Iris pigment epithelial cell (primary cell): ENCODE measurements around the gene TMEM184B.
"Not testable (repeated sequence)": the region's sequence is repeated elsewhere in the genome, so short reads cannot be mapped to it uniquely, and the experiment has no call there.

Experiments used
- DNase-seq: peaks from one replicate; pipeline ENCODE4 v3.0.0-alpha.2; 2011; ENCODE audit warnings: low read depth

TMEM184B gene

DNA sequence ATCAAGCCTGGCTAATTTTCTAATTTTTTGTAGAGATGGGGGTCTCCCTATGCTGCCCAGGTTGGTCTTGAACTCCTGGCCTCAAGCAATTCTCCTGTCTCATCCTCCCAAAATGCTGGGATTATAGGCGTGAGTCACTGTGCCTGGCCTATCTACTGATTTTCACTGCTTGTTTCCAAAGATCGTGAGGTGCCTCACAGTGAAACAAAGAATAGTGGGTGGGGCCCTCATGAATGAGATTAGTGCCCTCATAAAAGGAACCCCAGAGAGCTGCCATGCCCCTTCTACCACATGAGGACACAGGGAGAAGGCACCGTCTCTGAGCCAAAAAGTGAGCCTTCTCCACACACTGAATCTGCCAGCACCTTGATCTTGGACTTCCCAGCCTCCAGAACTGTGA is 23.5 kb downstream of the TMEM184B start:
- no peak for DNase-seq

DNA sequence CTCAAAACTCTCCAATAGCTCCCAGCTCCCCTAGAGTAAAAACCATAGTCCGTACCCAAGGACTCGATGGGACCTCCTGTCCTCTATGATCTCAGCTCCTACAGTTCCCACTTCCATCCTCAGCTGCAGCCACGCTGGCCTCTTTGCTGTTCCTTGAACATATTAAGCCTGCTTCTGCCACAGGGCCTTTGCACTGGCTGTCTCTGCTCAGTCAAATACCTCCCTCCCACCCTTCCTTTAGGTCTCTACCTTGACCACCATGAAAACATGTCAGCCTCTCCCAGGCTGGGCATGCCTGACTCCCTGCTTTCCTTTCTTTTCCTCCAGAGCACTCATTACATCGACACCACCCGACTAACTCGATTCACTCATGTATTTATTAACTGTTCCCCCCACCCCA is 24.5 kb downstream of the TMEM184B start:
- DNase-seq = no peak

DNA sequence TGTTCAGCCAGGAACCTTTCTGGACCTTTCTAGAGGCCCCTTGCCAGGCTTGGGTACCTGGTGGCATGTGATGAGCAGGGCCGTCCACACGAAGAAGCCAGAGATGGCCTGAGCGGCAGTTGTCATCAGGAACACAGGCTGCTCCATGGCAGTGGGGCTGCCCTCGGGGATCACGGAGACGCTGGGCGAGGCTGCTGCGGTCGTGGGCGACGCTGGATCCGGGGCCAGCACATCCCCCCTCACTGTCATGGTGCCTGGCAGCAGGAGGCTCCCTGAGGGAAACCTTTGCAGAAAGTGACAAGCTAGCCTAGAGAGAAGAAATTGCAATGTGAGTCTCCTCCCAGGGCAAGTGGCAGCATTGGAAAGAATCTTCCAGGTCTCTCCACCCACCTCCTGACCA is 25.1 kb downstream of the TMEM184B start:
- DNase-seq = no peak

DNA sequence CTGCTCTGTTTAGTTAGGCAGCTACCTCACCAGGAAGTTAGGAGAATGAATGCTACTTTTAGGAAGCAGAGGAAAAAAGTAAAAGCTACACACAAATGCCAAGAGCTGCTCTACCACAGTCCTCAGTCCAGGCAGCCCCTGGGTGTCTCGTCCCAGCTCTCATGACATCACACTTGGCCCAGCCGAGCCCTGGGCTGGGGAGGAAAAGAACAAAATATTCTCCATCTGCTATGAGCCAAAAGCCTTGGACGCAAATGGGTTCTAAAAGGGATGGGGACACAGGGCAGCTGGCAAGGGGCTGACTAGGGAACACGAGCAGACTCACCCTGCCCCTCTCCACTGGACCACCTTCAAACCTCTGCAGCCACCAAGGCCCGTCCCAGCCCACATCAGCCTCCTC is 26.1 kb downstream of the TMEM184B start:
- no peak for DNase-seq

DNA sequence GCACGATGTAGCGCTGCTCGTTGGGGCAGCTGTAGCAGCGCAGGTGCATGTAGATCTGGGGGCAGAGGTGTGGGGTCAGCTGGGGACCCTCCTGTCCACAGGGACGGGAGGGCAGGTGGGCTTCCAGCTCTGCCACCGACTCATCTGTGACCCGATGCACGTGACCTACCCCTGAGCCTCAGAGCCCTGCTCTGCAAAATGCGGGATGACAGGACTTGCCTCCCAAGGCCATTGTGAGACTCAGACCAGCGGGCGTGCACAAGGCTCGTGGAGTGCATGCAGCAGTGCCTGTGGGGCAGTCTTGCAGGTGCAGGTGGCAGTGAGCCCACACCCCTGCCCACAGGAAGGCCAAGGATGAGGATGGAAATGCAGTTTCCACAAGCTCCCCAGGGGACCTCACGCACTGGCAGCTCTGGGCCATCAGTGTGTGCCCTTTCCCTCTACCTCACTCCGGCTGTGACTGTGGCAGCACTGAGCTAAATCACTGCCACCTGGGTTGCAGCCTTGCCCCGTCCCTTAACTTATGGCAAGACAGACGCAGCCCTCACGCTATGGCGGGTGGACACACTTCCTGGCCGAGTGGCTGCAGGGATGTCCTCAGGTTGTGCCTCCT is 26.7 kb downstream of the TMEM184B start:
- no peak for DNase-seq

DNA sequence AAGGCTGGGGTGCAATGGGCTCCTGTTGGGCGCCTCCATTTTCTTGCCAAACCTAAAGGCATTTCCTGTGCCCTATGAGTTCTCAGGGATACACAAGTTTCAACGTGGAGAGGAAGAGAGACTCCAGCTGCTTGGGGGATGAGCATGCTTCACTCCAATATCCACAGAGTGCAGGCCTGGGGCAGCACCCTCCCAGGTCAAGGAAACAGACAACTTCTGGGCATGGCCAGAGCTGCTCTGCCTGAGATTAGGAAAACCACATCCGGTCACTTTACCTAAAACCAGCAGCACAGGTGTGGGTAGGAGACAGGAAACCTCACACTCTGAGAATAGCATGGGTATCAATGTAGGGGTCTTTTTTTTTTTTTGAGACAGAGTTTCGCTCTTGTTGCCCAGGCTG is 28.7 kb downstream of the TMEM184B start:
- no peak for DNase-seq

DNA sequence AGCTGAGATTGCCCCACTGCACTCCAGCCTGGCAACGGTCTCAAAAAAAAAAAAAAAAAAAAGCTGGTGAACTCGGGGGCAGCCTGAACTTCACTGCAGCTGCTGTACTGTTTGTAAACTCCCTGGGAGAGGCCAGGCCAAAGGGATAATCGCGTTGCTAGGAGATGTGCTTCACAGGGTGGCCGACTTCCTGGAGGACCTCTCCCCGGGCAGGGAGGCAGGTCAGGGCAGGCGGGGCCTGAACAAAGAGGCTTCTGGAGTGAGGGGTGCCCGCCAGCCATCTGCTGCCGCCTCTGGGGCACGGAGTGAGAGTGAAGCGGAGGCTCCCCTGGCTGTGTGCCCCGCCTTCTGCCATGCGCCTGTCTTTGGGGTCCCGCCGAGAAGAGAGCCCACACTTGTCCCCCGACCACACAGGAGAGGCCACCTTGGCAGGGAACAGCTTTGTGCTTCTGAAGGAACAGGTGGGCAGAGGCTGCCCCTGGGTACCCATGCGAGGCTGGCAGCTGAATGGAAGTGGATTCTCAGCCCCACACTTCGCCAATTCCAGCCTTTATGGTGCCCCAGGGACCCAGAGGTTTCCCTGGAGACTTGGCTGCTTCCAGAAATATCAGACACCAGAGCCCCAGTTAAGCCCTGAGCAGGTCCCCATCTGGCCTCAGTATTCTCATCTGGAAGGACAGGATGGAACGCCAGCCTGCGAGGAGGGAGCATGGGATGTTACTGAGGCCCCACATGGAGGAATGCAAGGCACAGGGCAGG is 29.6 kb downstream of the TMEM184B start:
- peak; percentile 78 for DNase-seq

DNA sequence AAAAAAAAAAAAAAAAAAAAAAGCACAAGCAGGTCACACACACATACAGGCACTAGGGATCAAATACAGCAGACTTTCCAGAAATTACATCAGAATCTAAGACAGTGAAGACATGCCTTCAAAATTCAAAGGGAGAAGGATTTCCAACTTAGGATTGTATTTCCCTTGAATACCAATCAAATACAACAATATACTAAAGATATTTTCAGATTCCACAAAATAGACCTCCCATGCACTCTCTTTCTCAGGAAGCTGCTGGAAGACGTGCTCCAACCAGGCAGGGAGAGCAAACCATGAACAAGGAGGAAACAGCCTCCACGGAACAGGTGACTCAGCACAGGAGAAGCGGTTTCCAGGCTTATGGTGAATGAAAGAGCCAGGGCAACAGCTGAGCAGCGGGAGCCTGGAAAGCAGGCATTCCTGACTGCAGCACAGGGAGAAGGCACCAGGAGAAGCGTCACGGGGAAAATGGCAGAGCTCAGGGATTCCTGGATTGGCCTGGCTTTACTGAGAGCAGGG is 32.0 kb downstream of the TMEM184B start:
- DNase-seq = peak; percentile 91

DNA sequence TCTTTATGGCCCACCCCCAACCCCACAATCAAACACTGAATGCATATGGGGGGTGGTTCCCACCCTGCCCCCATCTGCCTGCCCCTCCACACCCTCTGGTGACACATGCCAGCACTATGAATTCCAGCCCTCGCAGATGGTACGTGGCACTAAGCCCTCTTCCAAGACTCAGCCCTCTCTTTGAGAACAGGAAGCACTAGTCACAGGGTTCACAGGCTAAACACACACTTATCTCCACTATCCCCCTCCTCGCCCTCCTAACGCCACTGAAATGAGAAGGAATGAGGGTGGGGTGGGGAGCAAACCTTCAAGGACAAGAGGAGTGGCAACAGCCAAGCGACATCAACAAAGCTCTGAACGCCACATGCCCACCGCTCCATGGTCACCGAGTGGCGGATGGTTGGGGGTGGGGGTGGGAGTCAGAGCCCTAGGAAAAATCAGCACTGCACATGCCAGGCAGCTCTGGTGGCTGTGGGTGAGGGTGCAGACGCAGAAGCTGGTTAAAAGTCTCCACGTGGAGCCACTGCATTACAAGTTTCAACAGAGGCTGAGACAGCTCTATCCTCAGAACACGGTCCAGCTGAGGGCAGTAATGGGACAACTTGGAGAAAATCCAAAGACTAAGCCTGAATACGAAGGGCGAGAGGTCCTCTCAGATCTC is 33.6 kb downstream of the TMEM184B start:
- DNase-seq = peak; percentile 87

DNA sequence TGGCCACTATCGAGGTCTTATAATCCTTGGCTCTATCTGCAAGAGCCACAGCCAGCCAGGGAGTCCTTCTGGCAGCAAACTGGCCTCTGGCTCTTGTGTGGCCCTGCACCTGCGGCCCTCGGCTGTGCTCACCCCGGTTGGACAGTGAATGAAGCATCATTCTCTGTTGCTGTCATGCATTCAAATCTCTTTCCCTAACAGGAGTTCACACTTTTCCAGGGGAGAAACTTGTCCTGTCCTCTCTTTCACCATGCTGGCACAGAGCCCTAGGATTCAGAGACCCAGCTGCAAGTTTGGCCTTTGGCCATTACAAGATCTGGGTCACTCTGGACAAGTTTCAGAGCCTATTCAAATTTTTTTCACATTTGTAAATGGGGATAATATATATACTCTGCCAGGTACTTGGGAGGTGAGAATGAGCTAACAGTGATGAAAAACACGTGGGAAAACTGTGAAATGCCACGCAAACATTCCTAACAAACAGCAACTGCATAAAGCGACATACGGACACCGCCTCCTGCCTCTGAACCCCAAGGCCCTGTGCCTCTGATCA is 34.2 kb downstream of the TMEM184B start:
- no peak for DNase-seq

DNA sequence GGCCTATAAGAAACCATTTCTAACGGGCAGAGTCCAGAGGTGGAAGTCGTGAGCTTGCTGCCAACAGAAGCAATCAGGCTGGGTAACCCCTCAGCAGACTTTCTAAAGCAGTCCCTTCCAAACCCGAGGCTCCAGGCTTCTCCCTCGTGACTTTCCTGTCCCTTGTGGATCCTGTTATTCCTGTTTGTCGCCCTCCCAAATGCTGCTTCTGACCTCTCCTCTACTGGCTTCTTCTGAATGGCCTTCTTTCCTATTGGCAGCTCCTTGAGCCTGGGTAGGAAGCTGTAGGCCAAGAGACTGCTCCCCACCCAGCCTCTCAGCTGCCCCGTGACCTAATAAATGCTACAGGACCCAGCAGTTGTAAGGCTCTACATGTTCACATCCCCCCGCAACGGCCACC is 36.0 kb downstream of the TMEM184B start:
- DNase-seq = no peak

DNA sequence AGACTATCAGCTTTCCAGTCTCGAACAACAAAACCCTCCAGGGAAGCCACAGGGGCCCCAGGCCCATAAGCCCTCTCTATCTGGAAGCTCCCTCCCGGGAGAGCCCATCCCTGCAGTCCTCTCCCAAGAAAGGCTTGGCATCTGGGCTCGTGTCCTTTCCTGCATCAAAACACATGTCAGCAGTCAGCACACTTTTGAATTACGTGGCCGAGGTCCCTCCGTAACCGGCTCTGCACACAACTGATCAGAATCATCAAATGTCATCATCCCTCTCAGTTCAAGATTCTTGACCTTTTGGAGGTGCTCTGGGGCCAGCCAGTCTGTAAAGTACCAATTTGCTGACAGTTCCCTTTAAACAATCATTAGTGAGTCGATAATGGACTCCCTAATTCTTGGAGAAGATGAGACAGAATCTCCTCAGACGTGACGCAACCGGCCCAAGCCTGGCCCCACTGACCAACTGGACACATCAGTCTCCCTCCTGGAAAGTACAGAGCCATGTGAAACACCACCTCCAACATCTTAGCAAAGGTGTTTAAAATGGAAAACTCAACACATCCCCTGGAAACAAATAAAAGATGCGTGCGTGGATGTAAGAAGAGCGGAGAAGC is 37.5 kb downstream of the TMEM184B start:
- DNase-seq = no peak

DNA sequence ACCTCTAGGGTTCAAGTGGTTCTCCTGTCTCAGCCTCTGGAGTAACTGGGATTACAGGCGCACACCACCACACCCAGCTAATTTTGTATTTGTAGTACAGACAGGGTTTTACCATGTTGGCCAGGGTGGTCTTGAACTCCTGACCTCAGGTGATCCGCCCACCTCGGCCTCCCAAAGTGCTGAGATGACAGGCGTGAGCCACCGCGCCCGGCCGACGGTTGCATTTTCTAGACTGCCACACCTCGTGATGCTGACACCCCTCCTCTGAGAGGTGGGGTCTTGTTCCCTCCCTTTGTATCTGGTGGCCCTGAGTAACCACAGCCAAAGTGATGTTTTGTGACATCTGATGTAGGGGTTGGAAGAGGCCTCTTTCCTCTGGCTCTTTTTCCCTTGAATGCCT is 39.0 kb downstream of the TMEM184B start:
- DNase-seq = not testable (repeated sequence)

DNA sequence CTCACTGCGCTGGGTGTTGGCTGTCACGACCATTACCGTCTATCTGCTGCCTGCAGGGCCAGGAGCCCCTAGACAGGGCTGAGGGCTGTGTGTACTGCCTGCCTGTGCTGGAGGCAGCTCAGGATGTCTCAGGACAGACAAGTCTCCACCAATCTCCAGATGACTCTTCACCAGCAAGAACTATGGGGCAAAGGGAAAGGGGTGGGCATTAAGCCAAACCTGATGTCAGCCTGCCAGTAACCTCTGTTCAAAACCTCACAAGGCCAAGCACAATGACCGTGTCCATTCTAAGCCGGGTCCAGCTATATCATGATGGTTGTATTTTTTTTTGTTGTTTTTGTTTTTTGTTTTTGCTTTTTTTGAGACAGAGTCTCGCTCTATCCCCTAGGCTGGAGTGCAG is 39.4 kb downstream of the TMEM184B start:
- peak; percentile 39 for DNase-seq

DNA sequence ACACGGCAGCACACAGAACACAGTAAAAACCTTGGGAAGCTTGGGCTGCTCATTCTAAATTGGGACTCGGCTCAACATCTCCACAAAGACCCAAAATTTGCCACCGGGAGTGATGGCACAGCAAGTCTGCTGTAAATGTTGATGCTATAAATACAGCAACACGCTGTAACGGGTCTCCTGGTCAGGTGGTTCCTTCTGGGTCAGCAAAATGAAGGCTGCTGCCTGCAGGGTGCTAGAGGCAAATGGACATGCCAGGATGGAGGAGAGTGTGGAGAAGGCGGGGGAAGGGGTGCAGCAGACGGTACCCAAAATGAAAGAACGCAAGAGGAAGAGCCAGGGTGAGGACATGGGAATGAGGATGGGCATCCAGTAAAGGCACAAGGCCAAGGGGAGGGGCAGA is 40.6 kb downstream of the TMEM184B start:
- no peak for DNase-seq

DNA sequence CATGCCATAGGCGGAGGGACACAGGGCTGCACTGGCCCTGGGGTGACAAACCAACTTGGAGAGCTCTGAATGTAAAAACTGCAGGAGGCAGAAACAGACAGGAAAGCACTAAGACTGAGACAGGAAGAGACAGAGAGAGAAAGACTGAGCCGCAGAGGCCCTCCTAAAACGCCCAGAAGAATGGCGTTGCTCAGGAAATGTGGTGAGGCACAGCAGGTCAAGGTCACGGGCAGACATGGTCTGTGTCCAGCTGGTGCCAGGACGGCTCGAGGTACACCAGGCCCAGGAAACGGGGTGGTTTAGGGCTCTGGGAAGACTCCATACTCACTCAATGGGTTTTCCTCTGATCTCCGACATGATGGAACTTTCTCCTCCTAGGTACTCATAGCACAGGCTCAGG is 41.9 kb downstream of the TMEM184B start:
- DNase-seq = no peak

DNA sequence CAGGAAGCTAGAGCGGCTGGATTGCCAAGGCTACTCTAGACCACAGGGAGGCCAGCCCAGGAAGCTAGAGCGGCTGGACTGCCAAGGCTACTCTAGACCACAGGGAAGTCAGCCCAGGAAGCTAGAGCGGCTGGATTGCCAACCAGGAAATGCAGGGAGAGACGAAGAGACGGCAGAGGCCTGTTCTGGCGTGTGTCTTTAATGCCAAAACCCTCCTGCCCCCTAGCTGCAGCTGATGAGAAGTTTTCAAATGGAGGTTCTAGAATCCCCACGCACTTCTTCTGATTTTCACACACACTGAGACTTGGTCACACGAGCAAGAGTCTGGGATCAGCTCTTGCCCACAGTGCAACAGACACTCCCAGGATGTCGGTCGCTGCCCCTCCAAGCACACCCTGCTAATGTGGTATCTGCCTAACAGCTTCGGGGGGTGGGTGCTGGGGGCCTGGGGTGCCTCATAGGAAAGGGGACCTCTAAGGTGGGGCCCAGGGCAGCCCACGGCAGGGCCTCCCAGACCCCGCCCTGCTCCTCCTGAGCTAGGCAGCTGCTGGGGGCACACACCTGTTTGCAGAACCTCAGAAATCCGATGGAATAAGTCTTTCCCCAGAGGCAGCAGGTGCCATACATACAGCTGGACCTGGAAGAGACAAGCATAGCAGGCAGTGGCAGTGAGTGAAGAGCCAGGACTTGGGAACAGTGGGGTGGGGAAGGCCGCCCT is 42.5 kb downstream of the TMEM184B start:
- peak; percentile 51 for DNase-seq

DNA sequence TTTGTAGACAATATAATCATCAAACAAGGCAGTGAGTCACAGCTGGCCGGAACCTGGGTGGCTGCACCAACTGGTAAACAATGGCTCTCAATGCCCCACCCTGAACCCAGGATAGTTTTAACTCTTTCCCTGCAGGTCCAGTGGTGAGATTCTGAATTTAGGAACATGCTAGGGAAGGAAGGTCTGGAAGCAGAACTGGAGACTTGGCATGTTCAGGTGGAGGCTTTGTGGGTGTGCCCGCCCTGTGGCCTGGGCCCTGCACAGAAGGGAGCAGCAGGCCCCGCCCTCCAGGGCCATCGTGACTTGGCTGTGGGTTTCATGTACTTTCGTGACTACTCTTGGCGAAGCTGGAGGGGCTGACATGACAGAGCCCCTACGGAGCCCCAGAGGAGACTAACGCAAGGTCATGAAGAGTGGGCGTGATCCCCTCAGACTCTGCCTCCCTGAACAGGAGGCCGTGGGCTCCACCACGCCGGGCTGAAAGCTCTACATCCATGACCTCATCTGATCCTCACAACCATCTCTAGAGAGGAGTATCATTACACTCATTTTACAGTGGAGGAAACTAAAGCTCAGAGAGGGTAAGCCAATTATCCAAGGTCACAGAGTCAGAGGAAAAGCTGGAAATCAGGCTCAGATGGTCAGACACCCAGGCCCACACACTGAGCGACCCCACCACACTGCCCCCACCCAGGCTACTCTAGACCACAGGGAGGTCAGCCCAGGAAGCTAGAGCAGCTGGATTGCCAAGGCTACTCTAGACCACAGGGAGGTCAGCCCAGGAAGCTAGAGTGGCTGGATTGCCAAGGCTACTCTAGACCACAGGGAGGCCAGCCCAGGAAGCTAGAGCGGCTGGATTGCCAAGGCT is 43.7 kb downstream of the TMEM184B start:
- DNase-seq = peak; percentile 76

DNA sequence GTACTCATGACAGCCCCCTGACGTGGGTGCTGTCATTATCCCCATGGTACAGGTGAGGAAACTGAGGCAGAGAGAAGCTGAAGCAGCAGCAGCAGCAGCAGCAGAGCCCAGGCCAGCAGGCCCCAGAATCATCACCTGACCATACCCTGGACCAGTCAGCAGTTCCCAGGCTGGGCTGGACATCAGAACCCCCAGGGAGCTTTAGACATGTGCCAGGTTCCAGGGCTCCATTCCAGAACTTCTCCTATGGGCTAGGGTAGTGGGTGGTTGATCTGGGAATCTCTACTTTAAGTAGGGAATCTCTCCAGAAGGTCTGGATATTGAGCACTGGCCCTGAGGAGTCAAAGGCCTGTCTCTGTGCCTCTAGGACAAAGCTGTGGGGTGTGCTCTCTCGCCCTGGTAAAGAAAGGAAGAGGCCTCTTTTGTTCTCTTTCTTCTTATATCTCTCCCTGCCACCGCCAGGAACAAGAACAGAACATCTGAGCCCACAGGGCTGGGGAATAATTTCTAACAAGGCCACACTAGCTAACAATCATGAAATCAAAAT is 44.4 kb downstream of the TMEM184B start:
- peak; percentile 41 for DNase-seq

DNA sequence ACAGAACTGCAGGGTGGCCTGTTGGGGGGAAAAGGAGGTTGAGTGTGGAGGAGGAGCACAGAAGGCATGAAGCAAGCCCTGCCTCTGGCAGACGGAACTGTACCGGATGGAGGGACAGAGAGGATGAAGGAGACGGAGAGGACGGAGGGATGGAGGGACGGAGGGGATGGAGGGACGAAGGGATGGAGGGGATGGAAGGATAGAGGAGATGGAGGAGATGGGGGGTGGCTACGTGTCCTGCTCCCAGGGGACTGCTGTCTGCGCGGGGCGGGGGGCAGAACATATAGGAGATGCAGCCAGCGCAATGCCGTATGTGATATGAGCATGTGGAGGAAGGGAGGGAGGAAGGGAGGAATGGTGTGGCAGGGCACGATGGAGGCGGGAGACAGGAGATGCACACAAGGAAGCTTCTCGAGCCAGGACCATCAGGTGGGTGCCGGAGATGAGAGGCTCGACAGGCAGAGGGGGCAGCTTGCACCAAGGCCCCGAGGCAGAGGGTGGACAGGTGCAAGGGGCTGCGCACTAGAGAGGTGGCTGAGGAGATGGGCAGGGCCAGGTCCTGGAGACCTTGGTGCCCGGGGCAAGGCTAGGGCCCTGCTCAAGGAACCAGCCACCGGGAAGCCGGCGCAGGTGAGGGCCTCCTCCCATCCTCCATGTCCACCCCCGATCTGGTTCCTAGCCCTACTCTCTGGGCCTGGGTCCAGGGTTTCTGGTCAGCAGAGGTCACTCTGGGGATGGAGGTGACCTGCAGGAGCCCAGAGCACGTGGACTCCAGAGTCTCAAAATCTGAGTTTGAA is 45.8 kb downstream of the TMEM184B start:
- no peak for DNase-seq
